ENCODE measurements around the gene CYP27B1.

Gene CYP27B1

DNA sequence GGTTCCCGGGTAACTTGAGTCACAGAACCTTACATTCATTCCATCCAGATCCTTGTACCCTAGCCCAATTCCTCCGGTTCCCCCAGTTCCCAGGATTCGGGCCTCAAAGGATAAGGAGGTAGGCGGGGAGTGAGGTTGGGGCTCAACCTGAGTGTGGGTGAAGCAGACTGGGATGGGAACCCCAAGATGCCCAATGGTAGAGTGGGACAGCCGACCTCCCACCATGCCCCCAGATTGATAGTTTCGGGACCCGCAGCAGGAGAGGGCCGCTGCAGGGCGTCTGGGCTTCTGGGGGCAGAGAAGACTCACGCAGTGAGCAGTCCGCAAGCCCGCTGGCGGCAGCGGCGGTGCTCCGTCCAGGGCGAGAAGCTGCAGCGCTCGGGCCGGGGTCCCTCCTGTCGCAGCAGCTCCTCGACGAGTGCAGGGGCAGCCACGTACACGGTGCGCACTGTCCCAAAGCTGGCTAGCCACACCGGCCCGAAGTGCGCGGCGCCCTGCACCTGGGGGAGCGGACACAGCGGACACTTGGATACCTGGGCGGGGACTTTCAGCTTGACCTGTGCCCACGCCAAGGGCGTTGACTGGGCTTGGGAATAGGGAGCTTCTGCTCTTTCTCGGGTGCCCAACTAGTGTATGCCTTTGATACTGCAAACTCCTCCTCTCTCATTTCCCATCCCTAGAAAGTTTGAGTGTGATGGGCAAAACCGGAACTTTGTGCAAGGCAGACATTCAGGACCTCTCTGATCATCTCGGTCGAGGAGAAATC lies 997 bp downstream of the CYP27B1 start:
- TF ChIP-seq, protein P1, sequence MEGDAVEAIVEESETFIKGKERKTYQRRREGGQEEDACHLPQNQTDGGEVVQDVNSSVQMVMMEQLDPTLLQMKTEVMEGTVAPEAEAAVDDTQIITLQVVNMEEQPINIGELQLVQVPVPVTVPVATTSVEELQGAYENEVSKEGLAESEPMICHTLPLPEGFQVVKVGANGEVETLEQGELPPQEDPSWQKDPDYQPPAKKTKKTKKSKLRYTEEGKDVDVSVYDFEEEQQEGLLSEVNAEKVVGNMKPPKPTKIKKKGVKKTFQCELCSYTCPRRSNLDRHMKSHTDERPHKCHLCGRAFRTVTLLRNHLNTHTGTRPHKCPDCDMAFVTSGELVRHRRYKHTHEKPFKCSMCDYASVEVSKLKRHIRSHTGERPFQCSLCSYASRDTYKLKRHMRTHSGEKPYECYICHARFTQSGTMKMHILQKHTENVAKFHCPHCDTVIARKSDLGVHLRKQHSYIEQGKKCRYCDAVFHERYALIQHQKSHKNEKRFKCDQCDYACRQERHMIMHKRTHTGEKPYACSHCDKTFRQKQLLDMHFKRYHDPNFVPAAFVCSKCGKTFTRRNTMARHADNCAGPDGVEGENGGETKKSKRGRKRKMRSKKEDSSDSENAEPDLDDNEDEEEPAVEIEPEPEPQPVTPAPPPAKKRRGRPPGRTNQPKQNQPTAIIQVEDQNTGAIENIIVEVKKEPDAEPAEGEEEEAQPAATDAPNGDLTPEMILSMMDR (IDR thresholded peaks at IDR 0.05; ENCODE audit: low read depth, low read length), result no peak
- H3K4me3 ChIP-seq (ENCODE audit: low read depth, low read length), result no peak overlapping the region; the same call in 1 of the 2 replicates

DNA sequence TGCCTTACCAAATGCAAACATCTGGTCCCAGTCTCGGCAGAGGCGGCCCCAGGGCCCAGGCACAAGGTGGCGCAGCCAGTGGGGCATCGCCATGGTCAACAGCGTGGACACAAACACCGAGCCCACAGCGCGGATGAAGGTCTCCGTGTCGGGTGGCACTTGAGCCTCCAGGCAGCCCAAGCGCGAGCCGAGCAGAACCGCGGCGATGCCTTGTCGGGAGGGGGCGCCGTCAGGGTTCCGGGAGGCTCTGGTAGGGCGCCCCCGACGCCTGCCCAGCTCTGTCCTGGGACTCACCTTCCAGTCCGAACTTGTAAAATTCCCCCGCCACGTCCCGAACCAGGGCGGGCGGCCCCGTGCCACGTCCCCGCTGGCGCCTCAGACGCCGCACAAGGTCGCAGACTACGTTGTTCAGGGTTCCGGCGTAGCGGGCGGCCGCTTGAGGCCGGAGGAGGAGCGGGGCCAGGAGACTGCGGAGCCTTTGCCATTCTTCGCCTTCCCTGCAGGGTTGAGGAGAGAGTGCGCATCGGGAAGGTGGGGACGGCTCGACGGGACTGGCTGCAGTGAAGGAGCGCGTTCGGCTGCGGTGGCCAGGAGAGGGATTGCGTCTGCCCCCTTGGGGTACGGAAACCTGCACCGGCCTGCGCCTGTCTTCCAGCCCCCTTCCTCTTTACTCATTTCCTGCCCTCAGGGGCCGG lies 1.7 kb downstream of the CYP27B1 start:
- H3K4me3 ChIP-seq (ENCODE audit: low read depth, low read length), result peak overlapping the region; percentile 44
- TF ChIP-seq, protein P1 (IDR thresholded peaks at IDR 0.05; ENCODE audit: low read depth, low read length), result peak; percentile 12; the same call in 1 of the 2 replicates

DNA sequence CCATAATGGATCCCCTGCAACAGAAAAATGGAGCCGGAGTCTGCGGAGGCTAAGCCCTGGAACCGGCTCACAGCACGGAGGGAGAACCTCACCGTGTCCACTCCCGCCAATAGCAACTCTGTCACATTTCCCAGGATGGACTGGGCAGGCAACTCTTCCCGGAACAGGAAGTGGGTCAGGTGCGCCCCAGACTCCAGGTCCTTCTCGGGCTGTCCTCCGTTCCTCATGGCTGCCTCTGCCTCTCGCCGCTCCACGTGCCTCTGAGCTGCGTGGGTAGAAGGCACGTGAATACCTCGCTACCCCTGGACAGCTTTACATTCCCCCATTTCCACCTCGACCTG lies 2.2 kb downstream of the CYP27B1 start:
- TF ChIP-seq, protein P1 (IDR thresholded peaks at IDR 0.05; ENCODE audit: low read depth, low read length), result no peak
- H3K4me3 ChIP-seq (ENCODE audit: low read depth, low read length), result no peak overlapping the region; the same call in 1 of the 2 replicates

DNA sequence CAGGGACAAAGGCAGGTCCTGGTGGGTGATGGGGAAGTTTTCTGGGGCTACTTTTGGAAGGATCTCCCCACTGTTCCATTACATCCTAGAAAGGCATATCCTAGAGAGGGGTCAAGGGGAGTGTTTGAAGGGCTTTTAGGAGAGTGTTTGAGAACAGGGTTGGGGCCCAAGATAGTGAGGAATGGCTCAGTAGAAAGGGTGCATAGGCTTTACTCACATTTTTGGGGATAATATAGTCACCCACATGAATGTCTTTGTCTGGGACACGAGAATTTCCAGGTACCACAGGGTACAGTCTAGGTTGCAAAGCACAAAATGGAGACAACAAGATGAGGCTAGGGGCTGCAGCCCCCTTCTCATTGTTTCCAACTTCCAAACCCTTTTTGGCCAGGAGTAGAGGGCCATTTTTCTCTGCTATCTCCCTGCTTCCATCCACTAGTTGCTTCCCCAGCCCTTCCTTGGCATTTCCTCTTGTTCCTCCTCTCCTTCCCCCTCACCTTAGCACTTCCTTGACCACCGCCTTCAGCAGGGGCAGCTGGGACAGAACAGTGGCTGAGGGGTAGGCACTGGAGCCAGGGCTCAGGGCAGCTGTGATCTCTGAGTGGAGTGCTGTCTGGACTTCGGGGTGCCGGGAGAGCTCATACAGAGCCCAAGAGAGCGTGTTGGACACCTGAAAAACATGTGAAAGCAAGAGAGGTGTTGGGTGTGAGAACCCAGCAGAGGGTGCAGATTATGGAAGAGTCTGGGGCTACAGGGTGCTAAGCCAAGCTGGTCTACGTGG lies 2.8 kb downstream of the CYP27B1 start:
- no peak overlapping the region for H3K4me3 ChIP-seq (ENCODE audit: low read depth, low read length)
- TF ChIP-seq, protein P1 (IDR thresholded peaks at IDR 0.05; ENCODE audit: low read depth, low read length), result no peak

DNA sequence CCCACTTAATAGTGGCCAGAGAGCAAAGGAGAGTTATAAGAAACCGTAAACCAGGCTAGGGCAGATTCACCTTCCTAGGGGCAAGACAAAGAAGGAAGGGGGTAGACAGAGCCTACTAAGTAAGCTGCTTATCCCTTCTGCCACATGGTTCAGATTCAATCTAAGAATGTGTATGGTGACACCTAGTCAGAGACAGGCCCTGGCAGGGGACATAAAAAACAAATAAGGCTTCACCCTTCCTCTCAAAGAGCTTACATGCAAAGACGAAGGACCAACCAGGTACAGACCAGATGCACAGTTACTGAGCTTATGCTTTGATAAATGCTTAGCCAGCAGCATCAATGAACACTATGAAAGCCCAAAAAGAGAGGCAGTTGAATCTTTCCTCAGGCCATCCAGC lies 4.4 kb downstream of the CYP27B1 start:
- no peak overlapping the region for H3K4me3 ChIP-seq (ENCODE audit: low read depth, low read length)
- TF ChIP-seq, protein P1 (IDR thresholded peaks at IDR 0.05; ENCODE audit: low read depth, low read length), result no peak

DNA sequence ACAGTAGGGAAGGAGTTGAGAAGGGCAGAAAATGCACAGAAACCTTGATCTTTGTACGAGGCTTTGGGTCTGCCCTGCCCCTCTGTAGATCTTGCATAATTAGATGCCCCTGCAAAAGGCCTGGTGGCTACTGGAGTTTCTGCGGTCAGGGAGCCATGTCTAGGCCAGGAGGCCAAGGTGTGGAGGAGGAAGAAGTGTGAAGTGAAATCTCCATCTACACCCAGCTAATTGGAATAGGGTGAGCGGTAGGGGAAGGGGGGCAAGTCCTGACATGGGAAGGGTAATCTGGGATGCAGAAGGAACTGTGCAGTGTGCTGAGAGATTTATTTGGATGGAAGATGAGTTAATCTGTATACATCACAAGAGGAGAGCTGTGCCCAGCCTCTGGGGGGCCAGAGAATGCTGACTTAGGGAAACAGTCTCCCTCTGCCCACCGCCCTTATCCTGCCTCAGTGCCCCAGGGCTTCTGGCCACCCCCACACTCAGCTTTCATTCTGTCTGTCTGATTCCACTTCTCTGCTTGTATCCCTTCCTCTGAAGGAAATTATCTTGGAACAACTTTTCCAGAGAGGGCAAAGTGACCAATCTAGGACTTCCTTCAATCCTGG lies 5.4 kb downstream of the CYP27B1 start:
- TF ChIP-seq, protein P1 (IDR thresholded peaks at IDR 0.05; ENCODE audit: low read depth, low read length), result no peak
- no peak overlapping the region for H3K4me3 ChIP-seq (ENCODE audit: low read depth, low read length)
